UCSD-AML1 (cell line): ENCODE data around the gene FMNL2.
"Not testable (repeated sequence)": the region's sequence is repeated elsewhere in the genome, so short reads cannot be mapped to it uniquely, and the experiment has no call there.

Source experiments
- DNase-seq: peaks from one replicate; lab custom pipeline; 2025; ENCODE audit not compliant: unreplicated experiment; lab: John Stamatoyannopoulos, UW

The FMNL2 gene

DNA sequence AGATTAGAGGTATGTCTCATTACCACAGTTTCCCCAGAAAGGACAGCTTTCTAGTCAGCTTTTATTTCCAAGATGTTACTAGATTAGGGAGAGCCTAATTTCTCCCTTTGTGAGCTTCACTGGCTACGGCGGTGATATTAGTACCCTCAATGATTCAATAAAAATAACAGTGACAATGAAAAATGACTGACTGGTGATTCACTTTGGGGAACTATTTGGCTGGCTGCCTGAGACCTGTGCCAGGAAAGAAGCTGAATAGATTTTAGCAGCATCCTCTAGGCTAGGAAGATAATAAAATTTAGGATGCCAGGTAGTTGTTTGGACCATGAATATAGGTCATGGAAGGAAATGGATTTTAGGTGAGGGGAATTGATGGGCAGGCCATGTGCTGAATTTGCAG is 178.7 kb downstream of the FMNL2 start:
- no peak for DNase-seq

DNA sequence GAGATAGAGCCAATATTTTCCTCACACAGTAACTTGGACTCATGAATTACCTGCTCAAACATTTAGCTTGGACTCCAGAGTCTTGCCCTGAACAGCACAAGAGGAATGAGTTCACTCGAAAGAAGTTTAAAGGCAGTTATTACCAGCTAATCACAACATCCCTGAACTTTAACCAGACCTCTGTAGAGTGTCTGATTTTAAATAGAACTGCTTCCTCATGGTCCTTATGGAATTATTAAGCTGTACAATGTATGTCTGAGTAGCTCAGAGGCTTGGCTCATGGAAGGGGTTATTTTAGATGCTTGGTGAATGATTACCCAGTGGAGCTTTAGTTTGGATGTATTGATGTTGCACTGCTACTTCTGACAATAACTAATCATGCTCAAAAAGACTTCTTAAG is 183.1 kb downstream of the FMNL2 start:
- DNase-seq: no peak

DNA sequence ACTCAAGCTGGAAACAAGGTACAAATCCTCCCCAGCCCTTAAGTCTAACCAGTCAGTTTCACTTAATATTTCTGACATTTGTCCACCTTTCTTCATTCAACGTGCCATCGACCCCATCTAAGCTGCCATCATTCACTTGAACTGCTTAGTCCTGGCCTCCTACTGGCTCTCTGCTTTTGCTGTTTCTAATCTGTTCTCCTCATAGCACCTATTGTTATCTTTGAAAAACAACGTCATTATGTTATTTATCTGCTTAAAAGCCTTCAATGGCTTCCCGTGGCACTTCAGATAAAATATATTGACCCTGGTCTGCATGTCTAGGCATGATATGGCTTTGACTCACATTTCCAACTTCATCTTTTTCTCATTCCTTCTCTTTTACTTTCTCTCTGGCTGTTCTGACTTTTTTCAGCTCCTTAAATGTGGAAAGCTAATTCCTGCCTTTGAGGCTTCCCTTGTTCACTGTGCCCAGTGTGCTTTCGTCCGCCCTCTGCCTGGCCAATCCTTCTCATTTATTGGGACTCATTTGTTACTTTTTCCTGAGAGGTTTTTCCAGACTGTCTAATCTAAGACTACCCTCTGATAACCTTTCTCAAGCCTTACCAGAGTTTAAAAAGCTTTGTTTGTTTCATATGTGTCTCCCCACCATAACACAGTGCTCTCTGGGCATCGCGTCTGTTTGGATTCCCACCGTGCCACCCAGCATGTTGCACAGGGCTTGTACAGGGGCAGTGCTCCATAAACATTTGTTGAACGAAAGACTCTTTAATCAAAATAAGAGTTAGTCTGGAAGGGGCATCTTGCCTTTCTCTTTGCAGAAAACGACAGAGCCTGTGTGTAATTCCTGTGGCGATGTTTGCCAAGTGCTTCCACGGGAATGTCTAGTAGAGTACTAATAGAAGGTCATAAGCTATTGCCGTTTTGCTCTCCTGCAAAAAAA is 183.9 kb downstream of the FMNL2 start:
- DNase-seq: no peak

DNA sequence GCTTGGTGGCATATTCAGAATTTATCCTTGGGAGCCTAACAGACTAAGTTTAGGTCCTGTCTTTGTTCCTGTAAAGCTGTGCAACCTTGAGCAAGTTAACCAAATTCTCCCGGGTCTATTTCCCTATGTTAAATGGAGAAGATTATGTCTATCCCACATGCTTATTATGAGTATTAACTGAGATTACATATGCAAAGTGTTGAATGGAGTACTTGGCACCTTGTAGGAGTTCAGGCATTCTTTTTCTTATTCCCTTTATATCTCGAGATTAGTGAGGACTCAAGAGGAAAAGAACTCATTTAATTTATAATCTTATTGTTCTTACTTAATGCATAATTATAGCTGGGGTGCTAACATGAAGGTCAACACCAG is 184.6 kb downstream of the FMNL2 start:
- no peak for DNase-seq

DNA sequence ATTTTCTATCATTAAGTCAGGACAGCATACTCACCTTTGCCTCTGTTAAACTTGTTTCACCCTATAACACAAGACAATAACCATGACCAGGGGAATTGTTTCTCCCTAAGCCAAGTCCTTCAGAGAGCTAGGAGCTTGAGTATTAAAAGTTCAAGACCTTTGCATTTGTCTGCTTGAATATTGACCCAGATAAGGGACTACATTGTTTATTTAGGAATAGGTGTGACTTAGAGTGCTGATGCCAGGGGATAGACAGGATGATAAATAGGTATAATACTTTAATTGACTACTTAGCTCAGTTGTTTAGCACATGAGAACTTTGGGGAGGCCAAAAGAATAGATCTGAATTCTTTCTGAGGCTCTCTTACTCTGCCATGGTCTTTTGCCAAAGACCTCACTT is 185.8 kb downstream of the FMNL2 start:
- no peak for DNase-seq

DNA sequence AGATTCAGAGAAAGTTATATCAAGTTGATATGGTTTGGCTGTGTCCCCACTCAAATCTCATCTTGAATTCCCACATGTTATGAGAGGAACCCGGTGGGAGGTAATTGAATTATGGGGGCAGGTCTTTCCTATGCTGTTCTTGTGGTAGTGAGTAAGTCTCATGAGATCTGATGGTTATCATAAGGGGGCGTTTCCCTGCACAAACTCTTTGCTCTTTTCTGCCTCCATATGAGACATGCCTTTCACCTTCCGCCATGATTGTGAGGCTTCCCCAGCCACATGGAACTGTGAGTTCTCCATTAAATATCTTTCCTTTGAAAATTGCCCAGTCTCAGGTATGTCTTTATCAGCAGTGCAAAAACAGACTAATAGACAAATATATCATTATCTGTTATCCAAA is 187.5 kb downstream of the FMNL2 start:
- DNase-seq: not testable (repeated sequence)

DNA sequence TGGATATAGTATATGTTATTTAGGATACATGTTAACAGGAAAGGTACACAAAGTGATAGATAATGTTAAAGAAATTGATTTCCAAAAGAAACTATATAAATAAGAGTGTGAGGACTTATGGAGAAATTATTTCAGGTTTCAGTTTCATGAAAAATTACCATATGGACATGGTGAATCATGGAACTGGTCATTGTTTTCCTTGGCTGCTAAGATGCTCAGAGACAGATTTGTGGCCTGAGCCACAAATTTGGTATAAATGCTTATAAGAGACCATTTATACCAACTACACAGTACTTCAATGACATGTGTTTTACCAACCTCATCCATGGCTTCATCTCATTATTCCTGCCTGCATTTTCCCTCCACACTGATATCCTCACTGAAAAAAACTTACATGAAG is 188.1 kb downstream of the FMNL2 start:
- no peak for DNase-seq

DNA sequence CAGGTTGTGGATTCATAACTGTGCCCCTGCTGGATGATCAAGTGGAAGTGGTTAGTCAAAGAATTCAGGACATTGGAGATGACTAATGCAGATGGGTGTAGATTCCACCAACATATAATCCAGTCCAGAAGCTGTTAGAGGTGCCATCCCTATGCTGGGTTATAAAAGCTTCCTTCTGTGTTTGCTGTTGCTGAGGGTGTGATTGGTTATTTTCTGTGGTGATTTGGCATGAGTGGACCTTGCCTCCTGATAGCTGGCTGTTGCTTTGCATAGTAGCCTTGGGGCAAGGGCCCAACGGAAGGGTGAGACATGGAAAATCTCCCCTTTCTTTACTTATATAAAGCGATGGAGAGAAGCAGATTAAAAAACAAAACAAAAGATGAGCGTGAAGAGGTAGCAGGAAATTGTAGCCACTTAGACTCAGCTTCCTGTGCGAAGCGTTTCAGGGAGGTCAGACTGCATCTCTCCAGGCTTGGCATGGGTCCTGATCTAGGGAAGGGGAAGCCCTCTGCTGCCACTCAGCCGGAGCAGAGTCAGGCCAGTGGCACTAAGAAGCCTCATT is 190.4 kb downstream of the FMNL2 start:
- DNase-seq: no peak

DNA sequence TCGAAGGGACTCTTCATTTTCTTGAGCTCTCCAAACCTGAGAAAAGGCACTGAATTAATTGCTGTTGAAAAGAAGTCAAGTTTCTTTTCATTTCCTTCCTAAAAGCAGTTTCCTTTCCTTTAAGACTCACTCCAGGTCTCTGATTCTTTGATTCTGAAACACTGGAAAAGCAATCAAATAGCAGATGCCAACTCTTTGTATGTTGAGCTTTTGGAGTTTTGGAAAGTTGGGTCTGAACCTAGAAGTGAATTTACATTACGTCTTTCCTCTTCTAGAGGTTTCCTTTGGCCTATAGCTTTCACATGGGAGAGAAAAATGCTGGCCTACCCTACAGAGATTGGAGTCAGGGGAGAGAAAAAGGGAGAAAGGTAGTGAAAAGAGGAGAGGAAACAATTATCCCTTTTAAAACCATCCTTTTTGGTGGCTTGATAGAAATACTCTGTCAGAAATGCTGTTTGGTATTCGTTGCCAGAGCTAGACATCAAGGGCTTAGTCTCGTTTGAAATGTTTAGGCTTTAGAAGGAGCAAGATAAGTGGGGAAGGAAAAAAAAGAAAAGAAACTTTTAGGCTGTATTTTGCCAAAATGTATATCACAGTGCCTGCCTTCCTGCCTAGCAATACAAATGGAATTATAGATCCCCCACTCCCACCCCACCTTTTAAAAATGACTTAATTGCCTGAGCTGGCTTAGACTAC is 194.6 kb downstream of the FMNL2 start:
- no peak for DNase-seq

DNA sequence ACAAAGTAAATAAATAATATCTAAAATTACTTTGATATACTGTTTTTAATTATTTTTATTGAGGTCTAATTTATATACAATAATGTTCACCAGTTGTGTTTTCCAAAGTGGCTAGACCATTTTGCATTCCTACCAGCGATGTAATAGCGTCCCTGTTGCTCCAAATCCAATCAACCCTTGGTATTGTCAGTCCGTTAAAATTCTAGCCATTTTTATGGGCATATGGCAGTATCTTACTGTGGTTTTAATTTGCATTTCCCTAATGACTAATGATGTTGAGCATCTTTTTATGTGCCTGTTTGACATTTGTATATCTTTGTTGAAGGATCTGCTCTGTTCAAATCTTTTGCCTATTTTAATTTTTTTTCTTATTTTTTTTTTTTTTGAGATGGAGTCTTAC is 197.3 kb downstream of the FMNL2 start:
- no peak for DNase-seq

DNA sequence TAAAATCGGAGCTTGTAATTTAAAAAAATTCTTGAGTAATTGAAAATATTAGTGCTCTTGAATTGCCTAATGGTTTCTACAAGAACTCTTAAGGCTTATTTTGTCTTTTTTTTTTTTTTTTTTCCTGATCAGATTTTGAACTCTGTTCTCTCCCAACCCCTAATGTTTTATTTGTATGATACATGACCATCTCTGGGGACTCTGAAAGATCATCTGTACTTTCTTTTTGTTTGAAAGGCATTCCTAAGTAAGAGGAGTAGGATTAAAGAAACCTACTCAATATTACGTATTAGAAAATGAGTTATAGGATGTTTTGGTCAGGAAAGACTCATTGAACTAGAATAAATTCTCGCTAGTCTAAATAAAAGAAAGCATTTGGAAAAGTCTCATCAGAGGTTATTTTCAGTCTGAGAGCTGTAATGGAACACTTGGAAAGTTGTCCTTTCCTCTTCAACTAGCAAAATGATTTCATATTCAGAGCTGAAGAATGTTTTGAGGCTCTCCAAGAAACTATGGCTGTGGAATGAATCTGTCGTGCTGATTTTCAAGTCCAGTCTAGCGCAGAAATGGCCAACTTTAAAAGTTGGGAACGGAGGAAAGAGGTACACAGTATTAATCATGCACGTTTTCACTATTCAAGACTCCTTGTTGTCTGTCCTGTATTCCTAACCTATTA is 199.6 kb downstream of the FMNL2 start:
- DNase-seq: no peak

DNA sequence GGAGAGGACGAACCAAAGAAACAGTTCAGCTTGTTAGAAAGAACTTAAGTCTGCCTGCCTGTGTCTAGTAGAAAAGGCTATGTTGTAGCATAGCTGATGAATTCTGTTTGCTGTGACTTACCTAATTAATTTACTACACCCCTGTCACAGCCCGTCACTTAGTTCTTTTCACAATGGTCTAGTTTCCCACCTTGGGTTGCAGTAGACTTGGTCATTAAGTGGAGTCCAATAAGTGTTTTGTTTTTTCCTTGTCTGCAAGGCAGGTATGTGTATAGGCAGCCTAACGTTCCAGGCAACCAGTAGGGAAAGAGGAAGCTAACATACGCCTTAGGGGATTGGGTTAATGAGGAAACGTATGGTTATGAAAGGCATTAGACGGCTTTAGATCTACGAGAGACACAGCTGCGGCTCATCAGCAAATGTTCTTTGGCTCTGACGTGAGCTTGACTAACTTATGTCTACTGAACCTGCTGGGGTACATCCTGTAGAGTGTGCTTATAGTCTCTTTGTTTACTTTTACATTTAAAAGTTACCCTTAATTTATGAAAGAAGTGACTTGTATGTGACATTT is 202.2 kb downstream of the FMNL2 start:
- no peak for DNase-seq

DNA sequence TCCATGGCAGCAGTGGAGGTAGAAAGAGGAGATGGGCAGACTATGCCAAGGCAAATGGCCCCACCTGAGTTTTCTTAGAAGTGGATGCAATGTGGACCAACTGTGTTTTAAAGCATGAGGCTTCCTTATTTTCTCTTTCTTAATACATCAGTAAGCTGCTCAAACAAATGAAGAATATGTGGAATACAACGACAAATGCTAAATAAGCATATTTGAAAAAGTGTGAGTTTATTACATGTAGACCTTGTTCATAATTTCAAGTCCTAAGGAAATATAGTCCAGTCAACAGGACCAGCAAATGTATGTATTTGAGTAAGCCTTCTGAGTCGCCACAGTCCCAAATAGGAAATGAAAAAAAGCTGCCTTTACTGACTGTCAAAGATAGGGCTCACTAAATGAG is 204.4 kb downstream of the FMNL2 start:
- no peak for DNase-seq

DNA sequence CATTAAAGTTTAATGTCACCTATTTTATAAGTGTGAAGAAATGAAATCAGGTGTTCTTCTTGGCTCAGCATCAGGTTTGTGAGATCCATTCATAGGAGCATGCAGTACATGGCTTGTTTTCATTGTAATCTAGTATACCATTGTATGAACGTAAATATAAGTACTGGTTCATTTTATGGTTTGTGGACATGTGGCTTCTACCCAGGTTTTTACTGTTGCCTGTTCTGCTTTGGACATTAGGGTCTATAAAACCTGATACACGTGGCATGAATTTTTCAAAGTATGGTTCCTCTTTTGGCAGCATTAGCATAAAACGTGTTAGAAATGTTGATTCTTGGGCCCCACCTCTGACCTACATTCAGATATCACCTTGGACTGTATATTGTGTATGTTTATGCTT is 206.7 kb downstream of the FMNL2 start:
- DNase-seq: no peak

DNA sequence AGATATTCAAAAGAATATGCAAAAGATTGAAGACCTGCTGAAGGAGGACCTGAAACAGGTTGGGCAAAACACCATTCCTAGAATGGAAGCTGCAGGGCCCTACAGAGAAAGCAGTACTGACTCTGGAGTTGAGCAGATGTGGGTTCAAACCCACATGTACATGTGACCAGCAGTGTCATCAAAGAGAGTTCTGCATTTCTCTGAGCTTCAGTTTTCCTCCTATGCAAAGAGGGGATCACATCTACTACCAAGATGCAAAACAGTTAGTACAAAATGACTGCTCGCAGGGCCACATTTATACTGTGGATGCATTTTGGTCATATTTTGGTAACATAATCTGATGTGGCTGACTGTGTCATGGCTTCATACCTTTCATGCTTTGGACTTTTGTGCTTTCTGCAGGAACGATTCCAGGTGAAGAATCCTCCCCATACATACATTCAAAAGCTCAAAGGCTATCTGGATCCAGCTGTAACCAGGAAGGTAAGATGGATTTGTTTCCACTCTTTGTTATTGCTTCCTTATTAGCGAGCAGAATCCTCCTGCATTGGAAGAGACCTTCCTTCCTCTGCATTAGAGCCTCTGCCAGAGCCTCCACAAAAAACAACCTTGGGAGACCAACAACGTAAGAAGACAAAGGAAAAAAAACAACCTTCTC is 207.5 kb downstream of the FMNL2 start:
- DNase-seq: no peak

DNA sequence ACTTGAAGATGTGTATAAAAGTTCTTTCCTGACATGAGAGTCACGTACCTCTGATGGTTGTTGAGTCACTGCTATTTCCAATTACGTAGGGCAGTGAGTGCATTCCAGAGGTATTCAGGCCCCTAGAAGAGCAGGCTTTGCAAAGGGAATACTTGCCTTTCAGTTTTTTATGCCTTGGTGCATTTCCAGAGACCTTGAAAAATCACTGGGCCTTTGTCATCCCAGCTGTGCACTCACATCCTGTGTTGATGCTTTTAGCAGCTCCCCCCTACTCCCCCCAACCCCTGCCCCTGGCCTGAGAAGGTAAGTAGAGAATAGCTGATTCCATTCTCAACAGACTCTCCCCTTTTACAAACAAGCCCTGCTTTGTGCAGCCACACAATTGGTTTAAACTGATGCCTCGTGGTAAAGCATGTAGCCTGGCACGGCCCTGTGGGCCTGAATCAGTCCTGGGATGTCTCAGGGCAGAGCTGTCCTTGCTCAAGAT is 208.1 kb downstream of the FMNL2 start:
- DNase-seq: no peak

DNA sequence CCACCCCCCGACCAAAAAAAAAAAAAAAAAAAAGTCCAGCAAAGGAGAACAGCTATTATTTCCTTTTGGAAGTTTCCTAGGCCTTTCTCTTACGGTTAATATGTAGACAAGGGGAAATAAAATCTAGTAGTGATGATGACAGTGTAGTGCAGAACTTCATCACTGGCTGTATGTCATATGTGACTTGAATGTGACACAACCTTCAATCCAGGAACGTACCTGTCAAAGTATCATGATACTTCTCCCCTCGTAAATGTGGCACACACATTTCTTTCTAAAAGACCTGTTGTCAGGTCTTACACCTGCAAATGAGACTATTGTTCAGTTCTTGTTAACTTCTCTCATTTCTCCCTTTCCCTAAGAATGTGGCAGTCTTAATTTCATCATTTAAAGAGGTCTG is 208.7 kb downstream of the FMNL2 start:
- no peak for DNase-seq

DNA sequence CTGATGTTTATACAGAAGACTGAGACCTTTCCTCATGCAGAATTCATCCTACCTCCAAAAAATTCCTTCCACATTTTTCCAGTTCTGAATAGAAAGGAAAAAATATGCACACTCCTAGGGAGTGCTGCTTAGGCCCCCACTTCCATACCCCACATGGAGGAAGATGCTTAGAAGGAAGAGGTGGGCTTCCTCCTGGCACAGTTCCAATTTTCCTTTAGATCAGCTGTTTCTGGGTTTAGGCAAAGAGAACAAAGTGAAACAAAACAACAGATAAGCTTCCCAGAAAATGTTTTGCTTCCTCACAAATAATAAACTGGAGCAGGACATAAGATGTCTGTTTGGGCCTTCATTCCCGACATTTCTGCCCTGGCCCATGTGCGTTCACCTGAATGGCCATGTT is 209.7 kb downstream of the FMNL2 start:
- DNase-seq: no peak

DNA sequence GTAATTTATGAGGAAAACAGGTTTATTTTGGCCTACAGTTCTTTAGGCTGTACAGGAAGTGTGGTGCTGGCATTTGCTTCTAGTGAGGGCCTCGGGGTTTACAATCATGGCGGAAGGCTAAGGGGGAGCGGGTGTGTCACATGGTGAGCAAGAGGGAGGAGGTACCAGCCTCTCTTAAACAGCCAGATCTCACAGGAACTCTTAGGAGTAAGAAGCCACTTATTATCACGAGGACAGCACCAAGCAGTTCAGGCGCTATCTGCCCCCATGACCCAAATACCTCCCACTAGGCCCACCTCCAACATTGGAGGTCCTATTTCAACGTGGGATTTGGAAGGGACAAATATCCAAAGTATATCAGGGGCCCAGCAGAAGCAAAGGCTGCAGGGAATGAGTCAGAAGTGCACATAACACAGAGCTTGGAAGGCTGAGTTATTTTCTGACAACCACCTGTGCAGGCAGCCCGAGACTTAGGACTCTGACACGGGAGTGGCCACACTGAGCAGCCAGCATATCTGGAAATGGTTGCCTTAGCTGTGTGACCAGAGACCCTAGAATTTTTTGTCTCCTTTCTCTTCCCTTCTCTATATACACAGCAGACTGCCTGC is 211.4 kb downstream of the FMNL2 start:
- no peak for DNase-seq
